GM21786 (cell line): Measurements from ENCODE around the gene MGLL.
A peak's percentile ranks its signal among the peaks of the same experiment; 100 is the strongest.

Experiments
- ATAC-seq: cut with Tn5 transposase; IDR thresholded peaks from one replicate; pipeline ENCODE4 v1.9.1; 2021; ENCODE audit not compliant: unreplicated experiment

Gene MGLL

GRCh38 chr3:127678315-127678599 lies 144.1 kb downstream of the MGLL start:
- ATAC-seq = no peak

- ATAC-seq = no peak
Observed at GRCh38 chr3:127677541-127678314, 144.6 kb downstream of the MGLL start.

GRCh38 chr3:127676921-127677351 lies 145.4 kb downstream of the MGLL start:
- ATAC-seq = no peak

- no peak for ATAC-seq
Observed at GRCh38 chr3:127676456-127676855, 145.9 kb downstream of the MGLL start.

- no peak for ATAC-seq
Observed at GRCh38 chr3:127675651-127676391, 146.5 kb downstream of the MGLL start.

GRCh38 chr3:127674790-127675189 lies 147.5 kb downstream of the MGLL start:
- ATAC-seq = no peak

GRCh38 chr3:127674101-127674721 lies 148.1 kb downstream of the MGLL start:
- no peak for ATAC-seq

GRCh38 chr3:127673191-127674100 lies 148.9 kb downstream of the MGLL start:
- peak; percentile 26 for ATAC-seq

GRCh38 chr3:127672429-127673190 lies 149.7 kb downstream of the MGLL start, which contains the start of gene ABTB1:
Gene ABTB1 (plus strand): TSS chr3:127672952. CDS start chr3:127673026, 74 bp downstream.
- peak; percentile 73 for ATAC-seq

GRCh38 chr3:127671523-127672428 lies 150.5 kb downstream of the MGLL start:
- ATAC-seq = peak; percentile 19

- no peak for ATAC-seq
Observed at GRCh38 chr3:127670761-127671522, 151.4 kb downstream of the MGLL start.

- ATAC-seq = no peak
Observed at GRCh38 chr3:127670229-127670559, 152.1 kb downstream of the MGLL start.

GRCh38 chr3:127669541-127670228 lies 152.6 kb downstream of the MGLL start:
- ATAC-seq = no peak

- no peak for ATAC-seq
Observed at GRCh38 chr3:127668906-127669305, 153.4 kb downstream of the MGLL start.

- no peak for ATAC-seq
Observed at GRCh38 chr3:127667119-127667681, 155.1 kb downstream of the MGLL start.

- ATAC-seq = no peak
Observed at GRCh38 chr3:127666676-127667075, 155.6 kb downstream of the MGLL start.

- ATAC-seq = no peak
Observed at GRCh38 chr3:127665586-127665985, 156.7 kb downstream of the MGLL start.

- no peak for ATAC-seq
Observed at GRCh38 chr3:127665165-127665564, 157.2 kb downstream of the MGLL start.
